Osteoblast (primary cell): ENCODE measurements around the gene REEP3. TPM values are rescaled to one million over a fixed set of nuclear protein-coding genes. Genes with fewer than 3 reads are reported as not detected.

Experiments used
- DNase-seq: peaks from one replicate; pipeline ENCODE4 v3.0.0; 2011; ENCODE audit warnings: low spot score, mixed read lengths; ENCODE audit not compliant: insufficient read length; ENCODE audit errors: missing footprints
- H2AFZ ChIP-seq: 2 replicates; pipeline ENCODE4 v1.6.0; 2011; ENCODE audit warnings: mild to moderate bottlenecking, low read length
- H3K27ac ChIP-seq: 2 replicates; pipeline ENCODE4 v1.5.1; 2011; ENCODE audit warnings: mild to moderate bottlenecking, low read depth, low read length, moderate library complexity
- H3K27me3 ChIP-seq: 2 replicates; pipeline ENCODE4 v1.6.0; 2012; ENCODE audit warnings: mild to moderate bottlenecking, control low read depth, inconsistent platforms, low read length, moderate library complexity; ENCODE audit not compliant: insufficient read depth
- H3K36me3 ChIP-seq: 2 replicates; pipeline ENCODE4 v1.5.1; 2011; ENCODE audit warnings: mild to moderate bottlenecking, low read length, control low read depth, moderate library complexity; ENCODE audit not compliant: insufficient read depth
- H3K4me1 ChIP-seq: 2 replicates; pipeline ENCODE4 v1.5.1; 2011; ENCODE audit warnings: mild to moderate bottlenecking, low read length, control low read depth, moderate library complexity; ENCODE audit not compliant: insufficient read depth
- H3K4me2 ChIP-seq: 2 replicates; pipeline ENCODE4 v1.6.0; 2011; ENCODE audit warnings: mild to moderate bottlenecking, low read length; ENCODE audit not compliant: insufficient read depth
- H3K4me3 ChIP-seq: fragments of 200-600 bp; sonication (generic); 3 replicates; pipeline ENCODE4 v1.5.1; 2012; ENCODE audit warnings: mild to moderate bottlenecking, low read length, inconsistent platforms; ENCODE audit not compliant: insufficient read depth
- H3K79me2 ChIP-seq: 2 replicates; pipeline ENCODE4 v1.6.0; 2012; ENCODE audit warnings: mild to moderate bottlenecking, low read length, control low read depth, inconsistent platforms; ENCODE audit not compliant: insufficient read depth
- H3K9me3 ChIP-seq: 2 replicates; pipeline ENCODE4 v1.5.1; 2011; ENCODE audit warnings: low read depth, low read length, control low read depth
- H4K20me1 ChIP-seq: 2 replicates; pipeline ENCODE4 v1.6.0; 2012; ENCODE audit warnings: mild to moderate bottlenecking, low read length, control low read depth; ENCODE audit not compliant: insufficient read depth
- CTCF ChIP-seq: IDR thresholded peaks from 2 replicates; pipeline ENCODE4 v1.5.1; 2011; ENCODE audit warnings: mild to moderate bottlenecking, low read depth, low read length, moderate library complexity; ENCODE audit errors: extremely low read depth
- total RNA-seq: library from RNA; depleted of rRNA; stranded (reverse); fragments of >200 nt; gene quantifications from 2 replicates; pipeline ENCODE4 v1.2.3, GENCODE V29; 2012

REEP3 gene
- total RNA-seq, 1 donor: 71.3 TPM

- Histone ChIP-seq H3K27ac (no peak overlapping the region), H3K27me3 (no peaks in the 10 kb centered on the region), H3K4me1 (peaks cover 9% of the 10 kb centered on the region), H4K20me1 (no peaks in the 10 kb centered on the region), H3K9me3 (no peaks in the 10 kb centered on the region), H3K36me3 (no peaks in the 10 kb centered on the region), H3K4me2 (peak overlapping the region; percentile 60), H3K4me3 (no peak overlapping the region), H2AFZ (no peak overlapping the region), H3K79me2 (no peaks in the 10 kb centered on the region)
- no peak for DNase-seq
- TF ChIP-seq CTCF: no peak
Measured at GRCh38 chr10:63645195-63645594, 124.0 kb downstream of the REEP3 start.

GRCh38 chr10:63646491-63646890 lies 125.3 kb downstream of the REEP3 start:
- Histone ChIP-seq H3K36me3 (no peaks in the 10 kb centered on the region), H3K4me3 (no peak overlapping the region), H3K27me3 (no peaks in the 10 kb centered on the region), H3K27ac (no peak overlapping the region), H2AFZ (no peak overlapping the region), H3K79me2 (no peaks in the 10 kb centered on the region), H4K20me1 (no peaks in the 10 kb centered on the region), H3K4me2 (no peak overlapping the region), H3K4me1 (peaks cover 9% of the 10 kb centered on the region), H3K9me3 (no peaks in the 10 kb centered on the region)
- no peak for DNase-seq
- no peak for TF ChIP-seq CTCF

GRCh38 chr10:63651864-63652263 lies 130.7 kb downstream of the REEP3 start:
- H3K4me3 ChIP-seq: no peak overlapping the region
- H3K27ac ChIP-seq: no peak overlapping the region
- H2AFZ ChIP-seq: no peak overlapping the region
- no peaks in the 10 kb centered on the region for H3K36me3 ChIP-seq
- peak; percentile 73 for DNase-seq
- no peaks in the 10 kb centered on the region for H3K79me2 ChIP-seq
- no peaks in the 10 kb centered on the region for H3K9me3 ChIP-seq
- no peak for TF ChIP-seq CTCF
- H3K4me1 ChIP-seq: no peaks in the 10 kb centered on the region
- H3K27me3 ChIP-seq: no peaks in the 10 kb centered on the region
- H3K4me2 ChIP-seq: no peak overlapping the region
- no peaks in the 10 kb centered on the region for H4K20me1 ChIP-seq

GRCh38 chr10:63653747-63654146 lies 132.5 kb downstream of the REEP3 start:
- H3K79me2 ChIP-seq: no peaks in the 10 kb centered on the region
- H3K36me3 ChIP-seq: no peaks in the 10 kb centered on the region
- H3K4me3 ChIP-seq: no peak overlapping the region
- H3K9me3 ChIP-seq: no peaks in the 10 kb centered on the region
- TF ChIP-seq CTCF: no peak
- no peaks in the 10 kb centered on the region for H3K27me3 ChIP-seq
- H3K4me2 ChIP-seq: no peak overlapping the region
- H4K20me1 ChIP-seq: no peaks in the 10 kb centered on the region
- H2AFZ ChIP-seq: no peak overlapping the region
- no peak for DNase-seq
- no peak overlapping the region for H3K27ac ChIP-seq
- no peaks in the 10 kb centered on the region for H3K4me1 ChIP-seq
